Measurements from ENCODE around the gene ZNF618. TPM values are rescaled to one million over a fixed set of nuclear protein-coding genes. Genes with fewer than 3 reads are reported as not detected.

ZNF618 gene
- total RNA-seq, 1 experiment from 2014 or later = 1.2 TPM

DNA sequence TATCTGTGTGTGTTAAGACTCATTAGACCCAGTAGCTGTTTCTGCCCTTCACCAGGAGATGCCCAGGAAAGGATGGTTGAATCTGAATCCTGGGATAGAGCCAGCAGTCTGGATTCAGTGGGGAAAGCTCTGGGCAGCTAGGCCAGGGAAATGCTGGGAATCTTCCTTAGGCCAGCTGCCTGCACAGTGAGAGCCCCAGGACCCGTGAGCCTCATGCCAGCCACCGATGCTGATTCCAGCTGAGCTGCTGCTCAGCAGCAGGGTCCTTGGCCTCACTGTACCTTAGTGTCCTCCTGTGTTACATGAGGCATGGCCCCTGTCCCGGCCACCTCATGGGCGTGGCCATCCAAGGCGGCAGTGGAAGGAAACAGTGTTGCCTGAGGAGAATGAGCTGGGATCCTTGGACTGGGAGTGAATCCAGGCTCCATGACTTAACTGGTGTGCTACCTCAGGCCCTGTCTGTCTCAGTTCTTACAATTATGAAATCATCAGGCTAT, 114.9 kb downstream of the ZNF618 start:
- TF ChIP-seq, protein P1, sequence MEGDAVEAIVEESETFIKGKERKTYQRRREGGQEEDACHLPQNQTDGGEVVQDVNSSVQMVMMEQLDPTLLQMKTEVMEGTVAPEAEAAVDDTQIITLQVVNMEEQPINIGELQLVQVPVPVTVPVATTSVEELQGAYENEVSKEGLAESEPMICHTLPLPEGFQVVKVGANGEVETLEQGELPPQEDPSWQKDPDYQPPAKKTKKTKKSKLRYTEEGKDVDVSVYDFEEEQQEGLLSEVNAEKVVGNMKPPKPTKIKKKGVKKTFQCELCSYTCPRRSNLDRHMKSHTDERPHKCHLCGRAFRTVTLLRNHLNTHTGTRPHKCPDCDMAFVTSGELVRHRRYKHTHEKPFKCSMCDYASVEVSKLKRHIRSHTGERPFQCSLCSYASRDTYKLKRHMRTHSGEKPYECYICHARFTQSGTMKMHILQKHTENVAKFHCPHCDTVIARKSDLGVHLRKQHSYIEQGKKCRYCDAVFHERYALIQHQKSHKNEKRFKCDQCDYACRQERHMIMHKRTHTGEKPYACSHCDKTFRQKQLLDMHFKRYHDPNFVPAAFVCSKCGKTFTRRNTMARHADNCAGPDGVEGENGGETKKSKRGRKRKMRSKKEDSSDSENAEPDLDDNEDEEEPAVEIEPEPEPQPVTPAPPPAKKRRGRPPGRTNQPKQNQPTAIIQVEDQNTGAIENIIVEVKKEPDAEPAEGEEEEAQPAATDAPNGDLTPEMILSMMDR (IDR thresholded peaks at IDR 0.05; ENCODE audit: insufficient read depth in 1 of 2, low read depth in 1 of 2, low read length in 1 of 2, severe bottlenecking in 1 of 2, unreplicated experiment in 1 of 2) = no peak
- POLR2A ChIA-PET = no interaction called here
- Histone ChIP-seq H3K4me3 (ENCODE audit: low read depth, low read length) (no peak overlapping the region), H3K4me1 (no peaks in the 10 kb centered on the region), H3K36me3 (ENCODE audit: control insufficient read depth, insufficient read depth, low read length) (no peaks in the 10 kb centered on the region), H3K9me3 (no peaks in the 10 kb centered on the region), H3K27me3 (replicated peaks; ENCODE audit: control insufficient read depth, insufficient read depth, low read length) (no peaks in the 10 kb centered on the region)
- intact Hi-C loops (cut with micrococcal nuclease; ENCODE audit: unreplicated experiment) = no loop called here
- no peaks in the 10 kb centered on the region for H3K27me3 Mint-ChIP-seq (ENCODE audit: insufficient read depth, unreplicated experiment)
- no peaks in the 10 kb centered on the region for H3K9me3 Mint-ChIP-seq (ENCODE audit: unreplicated experiment)
- BruUV-seq (replicated peaks) = no TSS peak
- H3K36me3 Mint-ChIP-seq (ENCODE audit: insufficient read depth, unreplicated experiment) = no peaks in the 10 kb centered on the region
- DNase-seq = no peak
- H3K4me1 Mint-ChIP-seq (ENCODE audit: low read depth, unreplicated experiment) = no peaks in the 10 kb centered on the region
- H3K4me3 Mint-ChIP-seq (ENCODE audit: unreplicated experiment) = no peak overlapping the region
- no peak overlapping the region for H3K27ac Mint-ChIP-seq (ENCODE audit: unreplicated experiment)
- CTCF ChIA-PET = no interaction called here

DNA sequence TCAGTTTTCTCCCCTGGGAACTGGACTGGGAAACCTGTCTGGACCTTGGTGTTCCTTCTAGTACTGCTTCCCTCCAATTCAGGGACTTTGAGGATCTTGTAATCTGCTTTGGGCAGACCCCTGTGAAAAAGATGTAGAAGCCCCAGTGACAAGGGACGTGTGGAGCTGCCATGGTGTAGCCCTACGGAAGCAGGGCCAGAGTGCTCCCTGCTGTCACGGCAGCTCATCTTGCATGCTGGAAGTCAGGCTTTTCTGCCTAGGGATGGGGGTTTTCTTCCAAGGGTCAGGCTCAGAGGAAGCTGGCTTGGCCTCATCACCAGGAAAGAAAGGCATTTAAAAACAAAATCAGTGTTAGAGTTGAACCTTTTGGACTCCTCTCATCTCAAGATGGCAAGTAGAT, 115.6 kb downstream of the ZNF618 start:
- Histone ChIP-seq H3K27me3 (replicated peaks; ENCODE audit: control insufficient read depth, insufficient read depth, low read length) (no peaks in the 10 kb centered on the region), H3K9me3 (no peaks in the 10 kb centered on the region), H3K4me3 (ENCODE audit: low read depth, low read length) (no peak overlapping the region), H3K36me3 (ENCODE audit: control insufficient read depth, insufficient read depth, low read length) (no peaks in the 10 kb centered on the region), H3K4me1 (no peaks in the 10 kb centered on the region)
- ChIA-PET POLR2A (no interaction called here), CTCF (no interaction called here)
- TF ChIP-seq, protein P1 (IDR thresholded peaks at IDR 0.05; ENCODE audit: insufficient read depth in 1 of 2, low read depth in 1 of 2, low read length in 1 of 2, severe bottlenecking in 1 of 2, unreplicated experiment in 1 of 2) = no peak
- no peaks in the 10 kb centered on the region for H3K9me3 Mint-ChIP-seq (ENCODE audit: unreplicated experiment)
- H3K27ac Mint-ChIP-seq (ENCODE audit: unreplicated experiment) = no peak overlapping the region
- BruUV-seq (replicated peaks) = no TSS peak
- no peaks in the 10 kb centered on the region for H3K4me1 Mint-ChIP-seq (ENCODE audit: low read depth, unreplicated experiment)
- H3K4me3 Mint-ChIP-seq (ENCODE audit: unreplicated experiment) = no peak overlapping the region
- H3K27me3 Mint-ChIP-seq (ENCODE audit: insufficient read depth, unreplicated experiment) = no peaks in the 10 kb centered on the region
- no peaks in the 10 kb centered on the region for H3K36me3 Mint-ChIP-seq (ENCODE audit: insufficient read depth, unreplicated experiment)
- no peak for DNase-seq
- intact Hi-C loops (cut with micrococcal nuclease; ENCODE audit: unreplicated experiment) = no loop called here

DNA sequence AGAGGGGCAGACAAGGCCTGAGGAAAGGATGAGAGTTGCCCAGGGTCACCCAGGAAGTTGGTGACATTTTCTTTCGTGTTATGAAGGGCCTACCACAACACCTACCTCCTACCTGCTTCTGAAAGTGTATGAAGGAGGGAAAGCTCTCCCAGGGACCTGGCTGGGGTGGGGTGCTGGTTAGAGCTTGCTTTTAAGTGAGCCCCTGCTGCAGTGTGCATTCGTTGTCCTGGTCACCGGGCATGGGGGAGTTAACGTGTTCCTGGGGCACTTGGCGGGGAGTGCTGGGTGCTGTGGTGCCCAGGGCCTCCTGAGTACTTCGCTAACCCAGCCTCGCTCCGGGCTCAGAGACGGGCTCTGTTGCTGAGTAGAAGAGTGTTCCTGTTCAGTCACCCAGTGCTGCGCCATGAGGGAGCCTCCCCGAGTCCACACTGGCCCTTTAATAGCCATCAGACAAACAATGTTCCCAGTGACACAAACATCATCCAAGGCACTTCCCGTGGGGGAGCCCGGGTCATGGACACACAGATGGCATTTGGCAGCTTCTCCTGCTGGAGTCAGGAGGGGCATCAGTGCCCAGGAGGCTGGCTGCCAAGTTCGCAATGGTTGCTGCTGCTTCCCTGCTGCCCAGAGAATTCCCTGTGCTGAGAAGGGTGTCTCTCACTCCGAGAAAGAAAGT, 116.3 kb downstream of the ZNF618 start:
- H3K4me3 Mint-ChIP-seq (ENCODE audit: unreplicated experiment) = no peak overlapping the region
- intact Hi-C loops (cut with micrococcal nuclease; ENCODE audit: unreplicated experiment) = no loop called here
- no TSS peak for BruUV-seq (replicated peaks)

More for the DNA sequence above, 116.3 kb downstream of the ZNF618 start:
- H3K36me3 ChIP-seq (ENCODE audit: control insufficient read depth, insufficient read depth, low read length) = no peaks in the 10 kb centered on the region
- no peaks in the 10 kb centered on the region for H3K36me3 Mint-ChIP-seq (ENCODE audit: insufficient read depth, unreplicated experiment)
- H3K27me3 ChIP-seq (replicated peaks; ENCODE audit: control insufficient read depth, insufficient read depth, low read length) = no peaks in the 10 kb centered on the region
- no peaks in the 10 kb centered on the region for H3K4me1 ChIP-seq
- TF ChIP-seq, protein P1 (IDR thresholded peaks at IDR 0.05; ENCODE audit: insufficient read depth in 1 of 2, low read depth in 1 of 2, low read length in 1 of 2, severe bottlenecking in 1 of 2, unreplicated experiment in 1 of 2) = no peak
- no peaks in the 10 kb centered on the region for H3K27me3 Mint-ChIP-seq (ENCODE audit: insufficient read depth, unreplicated experiment)
- H3K4me3 ChIP-seq (ENCODE audit: low read depth, low read length) = no peak overlapping the region
- no peak for DNase-seq
- ChIA-PET POLR2A (no interaction called here), CTCF (no interaction called here)
- H3K9me3 Mint-ChIP-seq (ENCODE audit: unreplicated experiment) = no peaks in the 10 kb centered on the region
- no peak overlapping the region for H3K27ac Mint-ChIP-seq (ENCODE audit: unreplicated experiment)
- H3K4me1 Mint-ChIP-seq (ENCODE audit: low read depth, unreplicated experiment) = no peaks in the 10 kb centered on the region
- H3K9me3 ChIP-seq = no peaks in the 10 kb centered on the region
